Measurements from ENCODE around the gene RDH13. TPM values are rescaled to one million over a fixed set of nuclear protein-coding genes. Genes with fewer than 3 reads are reported as not detected.
A peak's percentile ranks its signal among the peaks of the same experiment; 100 is the strongest.
"Not testable (repeated sequence)": the region's sequence is repeated elsewhere in the genome, so short reads cannot be mapped to it uniquely, and the experiment has no call there.

The RDH13 gene, protein sequence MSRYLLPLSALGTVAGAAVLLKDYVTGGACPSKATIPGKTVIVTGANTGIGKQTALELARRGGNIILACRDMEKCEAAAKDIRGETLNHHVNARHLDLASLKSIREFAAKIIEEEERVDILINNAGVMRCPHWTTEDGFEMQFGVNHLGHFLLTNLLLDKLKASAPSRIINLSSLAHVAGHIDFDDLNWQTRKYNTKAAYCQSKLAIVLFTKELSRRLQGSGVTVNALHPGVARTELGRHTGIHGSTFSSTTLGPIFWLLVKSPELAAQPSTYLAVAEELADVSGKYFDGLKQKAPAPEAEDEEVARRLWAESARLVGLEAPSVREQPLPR
- 21.7 and 23.2 TPM in 2 replicates for total RNA-seq

DNA sequence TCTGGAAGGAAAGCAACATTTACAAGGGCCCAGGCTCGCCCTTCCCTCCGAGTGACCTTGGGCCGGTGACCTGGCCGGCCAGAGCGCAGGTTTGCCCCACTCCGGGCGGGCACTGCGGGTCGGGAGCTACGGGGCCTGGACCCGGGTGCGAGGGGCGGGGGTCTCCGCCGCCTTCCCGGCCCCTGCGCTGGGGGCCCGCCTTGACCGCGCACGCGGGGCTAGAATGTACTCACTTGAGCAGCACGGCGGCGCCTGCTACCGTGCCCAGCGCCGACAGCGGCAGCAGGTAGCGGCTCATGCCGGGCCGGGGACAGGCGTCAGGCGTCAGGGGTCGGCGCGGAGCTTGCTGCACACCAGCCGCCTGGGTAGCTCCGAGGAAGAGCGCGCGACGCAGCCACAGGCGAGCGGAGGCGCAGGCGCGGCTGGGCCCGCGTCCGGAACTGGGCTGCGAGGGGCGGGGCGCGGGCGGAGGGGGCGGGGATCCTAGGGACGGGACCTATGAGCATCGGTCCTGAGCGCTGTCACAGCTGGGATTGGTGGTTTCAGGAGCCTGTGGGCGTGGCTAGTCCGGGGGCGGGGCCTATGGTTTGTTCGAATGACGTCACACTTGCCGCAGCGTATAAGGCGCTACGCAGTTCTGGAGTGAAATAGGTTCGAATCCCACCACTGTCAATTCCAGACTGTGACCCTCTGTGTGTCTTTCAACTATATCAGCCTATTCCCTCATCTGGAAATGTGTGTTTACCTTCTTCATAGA lies at the start of gene RDH13:
TSS of gene RDH13 (minus strand) at position 414 of the 757 bp plus-strand sequence. CDS start at position 298, 116 bp downstream.
- Mint-ChIP-seq H3K9me3 (no peaks in the 10 kb centered on the region), H3K4me1 (peaks cover 20% of the 10 kb centered on the region), H3K27ac (peak within 1 kb of the TSS; percentile 77), H3K4me3 (peak within 1 kb of the TSS; percentile 89), H3K27me3 (peaks cover 27% of the 10 kb centered on the region), H3K36me3 (ENCODE audit: low read depth) (peaks cover 18% of the 10 kb centered on the region)
- intact Hi-C loops (cut with micrococcal nuclease), result loop anchor here (1.0 kb wide), 1 partner anchor 18 kb away; no protein-coding TSS in a partner anchor
- peak; percentile 99 for DNase-seq

DNA sequence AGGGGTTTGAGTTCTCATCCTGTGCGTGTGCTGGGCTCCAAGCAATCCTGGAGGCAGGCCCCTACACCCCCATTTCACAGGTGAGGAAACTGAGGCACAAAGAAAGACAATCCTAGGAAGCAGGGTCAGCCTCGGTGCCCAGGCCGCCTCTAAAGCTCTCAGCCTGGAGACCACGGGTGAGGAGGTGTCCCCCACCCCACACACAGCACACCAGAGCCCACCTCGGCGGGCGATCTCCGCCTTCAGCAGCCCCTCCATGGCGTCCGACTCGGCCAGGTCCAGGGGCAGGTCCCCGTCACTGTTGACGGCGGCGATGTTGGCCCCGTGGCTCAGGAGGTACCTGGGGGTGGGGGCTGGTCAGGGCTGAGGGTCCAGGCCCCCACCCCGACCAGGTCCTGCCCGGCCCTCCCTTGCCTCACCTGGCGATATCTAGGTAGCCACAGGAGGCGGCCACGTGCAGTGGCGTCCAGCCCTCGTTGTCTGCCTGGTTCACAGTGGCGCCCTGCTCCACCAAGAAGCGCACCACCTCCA lies 49.4 kb upstream of the RDH13 start:
- intact Hi-C loops (cut with micrococcal nuclease), result no loop called here
- Mint-ChIP-seq H3K27me3 (no peaks in the 10 kb centered on the region), H3K9me3 (no peaks in the 10 kb centered on the region), H3K4me3 (no peak overlapping the region), H3K27ac (no peak overlapping the region), H3K4me1 (peaks cover 16% of the 10 kb centered on the region), H3K36me3 (ENCODE audit: low read depth) (peaks cover 26% of the 10 kb centered on the region)
- no peak for DNase-seq

DNA sequence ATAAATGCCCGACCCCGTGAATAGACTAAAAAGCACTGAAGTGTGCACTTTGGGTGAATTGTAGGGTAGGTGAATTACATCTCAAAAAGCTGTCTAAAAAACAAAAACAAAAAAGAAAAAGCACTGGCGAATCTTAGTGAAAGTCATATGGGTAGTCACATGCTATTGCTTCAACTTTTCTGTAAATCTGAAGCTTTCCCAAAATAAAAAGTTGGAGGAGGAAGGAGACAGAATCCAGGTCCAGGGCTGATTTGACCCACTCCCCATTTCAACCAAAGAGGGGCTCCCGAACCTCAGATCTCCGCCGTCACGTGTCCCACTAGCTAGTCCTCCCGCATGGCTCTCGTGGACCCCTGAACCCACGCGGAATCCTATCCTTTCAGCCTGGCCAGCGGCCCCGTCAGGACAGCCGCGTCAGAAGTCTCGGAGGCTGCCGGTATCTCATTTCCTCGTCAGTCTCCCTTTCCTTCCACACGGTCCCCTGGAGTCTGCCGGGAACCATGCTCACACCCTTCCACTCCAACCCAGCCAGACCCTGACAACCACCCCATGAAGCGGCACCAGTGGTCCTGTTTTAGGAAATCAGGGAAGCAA lies 48.4 kb upstream of the RDH13 start:
- H3K4me1 Mint-ChIP-seq, result peaks cover 12% of the 10 kb centered on the region
- H3K9me3 Mint-ChIP-seq, result no peaks in the 10 kb centered on the region
- intact Hi-C loops (cut with micrococcal nuclease), result no loop called here
- H3K4me3 Mint-ChIP-seq, result no peak overlapping the region
- peaks cover 31% of the 10 kb centered on the region for H3K36me3 Mint-ChIP-seq (ENCODE audit: low read depth)
- H3K27me3 Mint-ChIP-seq, result no peaks in the 10 kb centered on the region
- DNase-seq, result no peak
- H3K27ac Mint-ChIP-seq, result no peak overlapping the region

DNA sequence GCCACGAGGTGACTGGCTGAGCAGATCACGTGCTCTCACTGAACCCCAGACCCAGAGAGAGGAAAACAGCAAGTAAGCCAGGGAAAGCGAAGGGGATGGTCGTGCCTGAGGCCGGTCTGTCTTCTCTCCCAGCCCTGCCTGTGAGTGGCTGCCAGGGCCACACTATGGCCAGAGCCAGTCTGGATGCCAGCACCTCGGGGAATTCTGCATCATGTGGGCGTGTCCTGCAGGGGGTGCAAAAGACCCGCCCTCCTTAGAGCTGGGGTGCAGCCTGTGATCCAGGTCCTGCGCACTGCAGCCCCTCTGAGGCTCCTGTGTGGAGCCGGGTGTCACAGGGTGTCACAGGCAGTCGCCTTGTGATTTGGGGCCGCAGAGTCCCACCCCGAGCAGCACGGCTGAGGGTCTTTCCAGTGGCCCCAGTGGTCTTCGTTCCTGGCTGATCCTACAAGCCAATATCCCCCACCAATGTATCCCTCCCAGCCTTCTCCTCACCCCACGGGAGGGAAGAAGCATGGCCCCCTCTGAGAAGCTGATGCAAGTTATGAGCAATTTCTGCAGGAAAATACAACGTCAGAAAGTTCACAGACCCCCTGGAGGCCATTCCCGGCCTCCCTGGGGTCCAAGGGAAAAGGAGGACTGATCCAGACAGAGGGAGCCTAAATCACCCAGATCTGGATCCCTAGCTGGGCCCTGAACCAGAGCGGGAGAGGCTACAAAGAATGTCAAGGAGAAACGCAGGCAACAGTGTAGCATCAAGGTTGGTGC lies 46.8 kb upstream of the RDH13 start:
- peaks cover 39% of the 10 kb centered on the region for H3K36me3 Mint-ChIP-seq (ENCODE audit: low read depth)
- H3K27me3 Mint-ChIP-seq, result no peaks in the 10 kb centered on the region
- H3K4me3 Mint-ChIP-seq, result no peak overlapping the region
- H3K27ac Mint-ChIP-seq, result peak overlapping the region; percentile 60
- H3K4me1 Mint-ChIP-seq, result no peaks in the 10 kb centered on the region
- no peak for DNase-seq
- intact Hi-C loops (cut with micrococcal nuclease), result no loop called here
- H3K9me3 Mint-ChIP-seq, result no peaks in the 10 kb centered on the region

DNA sequence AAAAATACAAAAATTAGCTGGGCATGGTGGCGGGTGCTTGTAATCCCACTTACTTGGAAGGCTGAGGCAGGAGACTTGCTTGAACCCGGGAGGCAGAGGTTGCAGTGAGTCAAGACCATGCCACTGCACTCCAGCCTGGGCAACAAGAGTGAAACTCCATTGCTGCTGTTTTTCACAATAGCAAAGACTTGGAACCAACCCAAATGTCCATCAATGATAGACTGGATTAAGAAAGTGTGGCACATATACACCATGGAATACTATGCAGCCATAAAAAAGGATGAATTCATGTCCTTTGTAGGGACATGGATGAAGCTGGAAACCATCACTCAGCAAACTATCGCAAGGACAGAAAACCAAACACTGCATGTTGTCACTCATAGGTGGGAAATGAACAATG lies 44.3 kb upstream of the RDH13 start:
- H3K27ac Mint-ChIP-seq; H3K27me3 Mint-ChIP-seq; H3K4me3 Mint-ChIP-seq; H3K9me3 Mint-ChIP-seq; H3K4me1 Mint-ChIP-seq; DNase-seq; intact Hi-C loops (cut with micrococcal nuclease): not testable (repeated sequence)
- peaks cover 52% of the 10 kb centered on the region for H3K36me3 Mint-ChIP-seq (ENCODE audit: low read depth)

DNA sequence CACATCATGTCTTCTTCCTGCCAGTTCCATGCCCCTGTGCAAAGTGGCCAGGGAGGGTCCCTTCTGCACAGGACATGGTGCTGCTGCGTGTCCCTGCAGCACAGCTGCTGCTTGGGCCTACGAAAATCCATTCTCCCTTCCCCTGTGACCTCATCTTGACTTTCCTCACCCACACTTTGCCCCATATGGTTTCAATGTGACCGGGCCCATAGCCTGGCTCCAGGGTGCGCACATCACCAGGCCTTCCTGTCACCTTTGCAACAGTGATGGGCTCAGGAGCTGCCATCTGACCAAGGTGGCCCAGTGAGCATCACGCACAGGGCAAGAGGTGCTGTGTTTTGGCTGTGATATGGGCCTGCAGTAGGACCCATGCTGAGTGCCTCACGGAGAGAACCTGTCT lies 43.6 kb upstream of the RDH13 start:
- peaks cover 55% of the 10 kb centered on the region for H3K36me3 Mint-ChIP-seq (ENCODE audit: low read depth)
- no peak overlapping the region for H3K27ac Mint-ChIP-seq

DNA sequence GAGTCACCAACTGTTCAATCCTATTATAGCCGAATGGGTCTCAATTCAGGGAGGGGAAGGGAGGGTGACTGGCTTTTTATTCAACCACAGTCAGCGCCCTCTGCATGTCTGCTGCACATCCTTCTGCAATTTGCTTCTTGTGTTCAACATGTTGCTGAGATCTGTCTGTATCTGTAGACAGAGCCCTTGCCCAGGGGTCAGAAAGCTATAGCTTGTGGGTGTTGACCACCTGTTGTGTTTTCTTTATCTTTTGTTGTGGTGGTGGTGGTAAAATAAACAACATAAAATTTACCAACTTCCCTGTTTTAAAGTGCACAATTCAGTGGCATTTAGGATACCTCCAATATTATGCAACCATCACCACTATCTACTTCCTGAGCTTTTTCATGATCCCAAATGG lies 42.3 kb upstream of the RDH13 start:
- Mint-ChIP-seq H3K4me1 (no peaks in the 10 kb centered on the region), H3K9me3 (no peaks in the 10 kb centered on the region), H3K4me3 (no peak overlapping the region), H3K27ac (no peak overlapping the region), H3K36me3 (ENCODE audit: low read depth) (peaks cover 55% of the 10 kb centered on the region), H3K27me3 (no peaks in the 10 kb centered on the region)
- intact Hi-C loops (cut with micrococcal nuclease), result no loop called here
- no peak for DNase-seq

More for the DNA sequence above, 43.6 kb upstream of the RDH13 start:
- no peaks in the 10 kb centered on the region for H3K9me3 Mint-ChIP-seq
- no peaks in the 10 kb centered on the region for H3K27me3 Mint-ChIP-seq
- H3K4me3 Mint-ChIP-seq, result no peak overlapping the region
- DNase-seq, result no peak
- no peaks in the 10 kb centered on the region for H3K4me1 Mint-ChIP-seq
- intact Hi-C loops (cut with micrococcal nuclease), result no loop called here

DNA sequence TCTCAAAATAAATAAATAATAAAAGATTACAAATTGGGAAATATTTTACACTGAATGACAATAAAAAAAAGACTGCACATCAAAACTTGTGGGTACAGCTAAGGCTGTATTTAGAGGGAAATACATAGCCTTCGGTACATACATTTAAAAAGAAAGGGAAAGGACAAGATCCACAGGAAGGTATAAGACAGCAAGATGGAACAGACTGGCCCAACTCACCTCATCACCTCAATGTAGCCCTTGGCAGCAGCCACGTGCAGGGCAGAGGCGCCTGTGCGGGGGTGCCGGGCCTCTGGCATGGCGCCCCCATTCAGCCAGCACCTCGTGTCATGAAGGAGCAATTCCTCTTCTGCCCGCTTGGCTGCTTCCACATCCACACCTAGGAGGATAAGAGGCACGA lies 40.2 kb upstream of the RDH13 start:
- Mint-ChIP-seq H3K4me1 (no peaks in the 10 kb centered on the region), H3K36me3 (ENCODE audit: low read depth) (peaks cover 44% of the 10 kb centered on the region), H3K27me3 (no peaks in the 10 kb centered on the region), H3K4me3 (no peak overlapping the region), H3K9me3 (no peaks in the 10 kb centered on the region), H3K27ac (no peak overlapping the region)
- intact Hi-C loops (cut with micrococcal nuclease), result no loop called here
- no peak for DNase-seq

DNA sequence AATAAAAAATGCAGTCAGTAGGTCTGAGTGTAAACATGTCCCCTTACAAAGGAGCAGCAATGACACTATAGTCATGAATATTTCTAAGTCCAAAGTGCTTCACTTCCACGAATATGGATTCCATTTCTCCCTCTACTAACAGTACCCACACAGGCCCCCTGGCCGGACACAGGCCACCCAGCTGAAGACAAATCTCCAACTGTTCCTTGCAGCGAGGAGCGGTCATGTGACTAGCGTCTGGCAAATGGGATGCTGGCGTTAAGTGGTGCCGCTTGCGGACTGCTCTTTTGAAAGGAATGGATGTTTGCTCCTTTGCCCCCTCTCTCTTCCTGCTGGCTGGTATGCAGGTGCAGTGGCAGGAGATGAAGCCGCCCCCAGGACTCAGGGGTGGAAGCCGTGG lies 38.3 kb upstream of the RDH13 start:
- H3K4me1 Mint-ChIP-seq, result no peaks in the 10 kb centered on the region
- intact Hi-C loops (cut with micrococcal nuclease), result no loop called here
- H3K27me3 Mint-ChIP-seq, result no peaks in the 10 kb centered on the region
- no peak overlapping the region for H3K4me3 Mint-ChIP-seq
- H3K36me3 Mint-ChIP-seq (ENCODE audit: low read depth), result peaks cover 37% of the 10 kb centered on the region
- no peak for DNase-seq
- no peaks in the 10 kb centered on the region for H3K9me3 Mint-ChIP-seq
- no peak overlapping the region for H3K27ac Mint-ChIP-seq

DNA sequence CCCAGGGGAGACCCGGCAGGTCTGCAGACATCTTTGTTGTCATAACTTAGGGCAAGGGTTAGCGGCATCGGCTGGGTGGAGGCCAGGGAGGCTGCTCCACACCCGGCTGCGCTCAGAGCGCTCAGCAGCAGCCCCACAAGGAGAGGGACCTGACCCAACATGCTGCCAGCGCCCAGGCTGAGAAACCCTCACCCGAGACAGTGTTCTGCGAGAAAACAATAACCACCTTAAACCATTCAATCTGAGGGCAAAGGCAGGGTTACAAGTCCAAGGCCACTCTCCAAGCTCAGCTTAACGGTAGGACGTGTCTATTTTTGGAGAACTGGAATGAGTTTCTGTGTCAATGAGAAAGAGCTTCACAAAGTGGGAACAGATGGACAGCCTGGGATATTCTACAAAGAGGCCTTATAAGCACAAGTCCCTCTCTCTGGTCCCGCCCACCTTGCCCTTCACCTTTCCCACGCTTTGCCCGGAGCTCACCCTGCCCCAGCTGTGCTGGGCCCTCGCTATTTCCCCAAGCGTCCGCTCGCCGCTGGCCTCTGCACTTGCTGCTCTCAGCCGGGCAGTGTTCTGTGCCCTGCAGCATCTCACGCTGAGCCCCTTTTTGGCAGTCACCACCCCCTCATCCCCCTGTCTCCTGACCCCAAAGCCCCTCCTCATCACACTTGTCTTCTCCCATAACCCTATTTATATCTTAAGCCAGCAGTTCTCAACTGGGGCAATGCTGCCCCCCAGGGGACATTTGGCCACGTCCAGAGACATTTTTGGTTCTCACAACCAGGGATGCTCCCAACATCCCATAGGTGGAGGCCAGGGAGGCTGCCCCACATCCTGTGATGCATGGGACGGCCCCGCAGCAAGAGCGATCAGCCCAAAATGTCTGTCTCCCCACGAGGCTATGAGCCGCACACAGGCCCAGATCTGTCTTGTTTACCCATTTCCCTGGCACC lies 36.9 kb upstream of the RDH13 start:
- Mint-ChIP-seq H3K4me1 (no peaks in the 10 kb centered on the region), H3K27ac (no peak overlapping the region), H3K9me3 (no peaks in the 10 kb centered on the region), H3K27me3 (no peaks in the 10 kb centered on the region), H3K4me3 (no peak overlapping the region), H3K36me3 (ENCODE audit: low read depth) (peaks cover 28% of the 10 kb centered on the region)
- no peak for DNase-seq
- intact Hi-C loops (cut with micrococcal nuclease), result no loop called here

DNA sequence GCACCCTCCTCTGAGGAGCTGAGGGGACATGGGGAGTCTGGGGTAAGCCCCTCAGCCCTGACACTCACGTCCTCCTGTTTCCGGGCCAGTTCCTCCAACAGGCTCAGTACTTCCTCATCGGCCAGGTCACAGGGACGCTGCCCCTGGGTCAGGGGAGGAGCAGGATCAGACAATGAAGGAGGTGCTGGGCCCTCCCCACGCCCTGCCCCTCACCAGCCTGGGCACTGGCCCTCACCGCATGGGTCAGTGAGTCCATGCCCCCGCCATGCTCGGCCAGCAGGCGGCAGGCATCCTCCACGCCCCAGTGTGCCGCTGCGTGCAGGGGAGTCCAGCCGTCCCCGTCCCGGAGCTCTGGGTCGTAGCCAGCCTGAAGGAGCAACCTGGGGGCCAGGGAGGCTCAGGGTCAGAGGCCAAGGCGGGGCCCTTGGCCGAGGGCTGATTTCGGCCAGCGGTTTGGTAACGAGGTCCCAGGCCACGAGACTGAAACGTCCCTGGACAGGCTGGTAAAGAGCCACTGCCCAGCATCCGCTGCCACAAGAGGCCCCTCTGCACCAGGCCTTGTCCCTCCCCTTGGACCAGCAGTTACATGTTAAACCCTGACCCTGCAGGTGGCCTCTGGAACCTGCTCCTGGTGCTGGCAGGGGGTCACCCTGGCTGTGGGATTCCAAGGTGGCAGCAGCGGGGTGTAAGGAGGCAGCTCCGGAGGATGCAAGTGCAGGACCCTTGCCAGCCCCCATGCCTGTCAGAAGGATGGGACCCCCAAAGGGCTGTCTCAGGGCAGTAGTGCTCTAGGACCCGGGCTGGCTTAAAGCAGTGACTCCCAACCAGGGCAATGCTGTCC lies 36.0 kb upstream of the RDH13 start:
- H3K27me3 Mint-ChIP-seq, result no peaks in the 10 kb centered on the region
- intact Hi-C loops (cut with micrococcal nuclease), result no loop called here
- H3K4me3 Mint-ChIP-seq, result no peak overlapping the region
- no peak for DNase-seq
- no peaks in the 10 kb centered on the region for H3K4me1 Mint-ChIP-seq
- no peaks in the 10 kb centered on the region for H3K9me3 Mint-ChIP-seq
- peaks cover 31% of the 10 kb centered on the region for H3K36me3 Mint-ChIP-seq (ENCODE audit: low read depth)
- H3K27ac Mint-ChIP-seq, result no peak overlapping the region

All from activated CD4-positive, alpha-beta T cell treated with anti-CD3 and anti-CD28 coated beads, Interleukin-2, amount 10 ng/mL, durations not matched to agents 24 days and 14 days (primary cell).